Neural cell (in vitro differentiated cells): ENCODE data around the gene HINT2.

ENCODE experiments used
- EP300 ChIP-seq: fragments of 450-650 bp; conservative IDR thresholded peaks from 2 replicates; pipeline ENCODE4 v1.6.1; 2014; ENCODE audit warnings: antibody characterized with exemption, mild to moderate bottlenecking, moderate library complexity; ENCODE audit not compliant: poor library complexity, severe bottlenecking
- EZH2 ChIP-seq: fragments of 200-600, 300-800 bp; shearing (Covaris generic), sonication (generic); IDR thresholded peaks from 2 replicates; pipeline ENCODE4 v1.6.1; 2014; ENCODE audit warnings: antibody characterized with exemption, low read length, borderline replicate concordance, mild to moderate bottlenecking; ENCODE audit not compliant: insufficient read depth, poor library complexity, severe bottlenecking
- MXI1 ChIP-seq: fragments of 450-650 bp; conservative IDR thresholded peaks from 2 replicates; pipeline ENCODE4 v1.6.1; 2014; ENCODE audit warnings: antibody characterized with exemption, mild to moderate bottlenecking; ENCODE audit not compliant: poor library complexity, severe bottlenecking
- POLR2AphosphoS5 ChIP-seq: IDR thresholded peaks from 2 replicates; pipeline ENCODE4 v1.6.1; 2012
- RAD21 ChIP-seq: fragments of 450-650 bp; conservative IDR thresholded peaks from 2 replicates; pipeline ENCODE4 v1.6.1; 2014; ENCODE audit warnings: antibody characterized with exemption, mild to moderate bottlenecking, moderate library complexity
- SMC3 ChIP-seq: fragments of 450-650 bp; conservative IDR thresholded peaks from 2 replicates; pipeline ENCODE4 v1.6.1; 2014; ENCODE audit warnings: antibody characterized with exemption, mild to moderate bottlenecking, moderate library complexity; ENCODE audit not compliant: poor library complexity
- TAF1 ChIP-seq: IDR thresholded peaks from 2 replicates; pipeline ENCODE4 v1.6.1; 2012; ENCODE audit warnings: low read depth
- TF ChIP-seq, protein P1 (sequence below): fragments of 450-650 bp; IDR thresholded peaks from 2 replicates; pipeline ENCODE4 v1.5.1; 2014; ENCODE audit warnings: antibody characterized with exemption, mild to moderate bottlenecking, moderate library complexity; ENCODE audit not compliant: poor library complexity, severe bottlenecking
- TF ChIP-seq, protein P2 (sequence below): IDR thresholded peaks from 2 replicates; pipeline ENCODE4 v1.6.1; 2012; ENCODE audit warnings: borderline replicate concordance

DNA sequence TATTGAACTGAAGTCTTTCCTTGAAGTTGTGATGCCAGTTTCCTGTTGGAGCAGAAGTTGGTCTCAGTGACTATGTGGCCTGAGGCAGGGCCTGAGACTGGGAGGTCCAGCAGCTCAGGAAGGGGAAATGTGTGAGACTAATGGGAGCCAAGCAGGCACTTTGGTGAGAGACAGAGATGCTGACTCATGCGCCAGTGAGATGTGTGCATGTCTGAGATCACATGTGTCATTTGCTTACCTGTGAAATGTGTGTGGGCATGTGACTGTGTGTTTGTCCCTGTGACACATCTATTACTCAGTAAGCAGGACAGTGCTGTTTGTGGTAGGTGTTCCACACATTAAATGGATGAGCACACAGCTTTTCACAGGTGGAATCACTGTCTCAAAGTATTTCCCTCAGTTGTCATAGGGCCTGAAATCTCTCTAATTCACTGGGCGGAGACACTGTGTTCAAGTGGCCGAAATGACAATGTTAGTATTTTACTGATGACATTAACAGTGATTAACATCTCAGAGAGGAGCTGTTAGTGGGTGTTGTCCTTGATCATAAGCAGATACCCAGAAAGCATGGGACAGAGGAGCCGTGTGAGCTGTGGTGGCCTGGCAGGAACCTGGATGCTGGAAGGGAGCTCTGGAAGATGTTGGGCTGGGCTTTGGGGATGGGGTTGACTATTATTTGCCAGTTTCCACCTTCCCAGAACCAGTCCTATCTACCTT, 16.0 kb downstream of the HINT2 start:
- TF ChIP-seq, protein P1, sequence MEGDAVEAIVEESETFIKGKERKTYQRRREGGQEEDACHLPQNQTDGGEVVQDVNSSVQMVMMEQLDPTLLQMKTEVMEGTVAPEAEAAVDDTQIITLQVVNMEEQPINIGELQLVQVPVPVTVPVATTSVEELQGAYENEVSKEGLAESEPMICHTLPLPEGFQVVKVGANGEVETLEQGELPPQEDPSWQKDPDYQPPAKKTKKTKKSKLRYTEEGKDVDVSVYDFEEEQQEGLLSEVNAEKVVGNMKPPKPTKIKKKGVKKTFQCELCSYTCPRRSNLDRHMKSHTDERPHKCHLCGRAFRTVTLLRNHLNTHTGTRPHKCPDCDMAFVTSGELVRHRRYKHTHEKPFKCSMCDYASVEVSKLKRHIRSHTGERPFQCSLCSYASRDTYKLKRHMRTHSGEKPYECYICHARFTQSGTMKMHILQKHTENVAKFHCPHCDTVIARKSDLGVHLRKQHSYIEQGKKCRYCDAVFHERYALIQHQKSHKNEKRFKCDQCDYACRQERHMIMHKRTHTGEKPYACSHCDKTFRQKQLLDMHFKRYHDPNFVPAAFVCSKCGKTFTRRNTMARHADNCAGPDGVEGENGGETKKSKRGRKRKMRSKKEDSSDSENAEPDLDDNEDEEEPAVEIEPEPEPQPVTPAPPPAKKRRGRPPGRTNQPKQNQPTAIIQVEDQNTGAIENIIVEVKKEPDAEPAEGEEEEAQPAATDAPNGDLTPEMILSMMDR: no peak
- TF ChIP-seq EP300 (no peak), TAF1 (no peak), POLR2AphosphoS5 (no peak), MXI1 (no peak), EZH2 (no peak), RAD21 (no peak), SMC3 (no peak)
- TF ChIP-seq, protein P2, sequence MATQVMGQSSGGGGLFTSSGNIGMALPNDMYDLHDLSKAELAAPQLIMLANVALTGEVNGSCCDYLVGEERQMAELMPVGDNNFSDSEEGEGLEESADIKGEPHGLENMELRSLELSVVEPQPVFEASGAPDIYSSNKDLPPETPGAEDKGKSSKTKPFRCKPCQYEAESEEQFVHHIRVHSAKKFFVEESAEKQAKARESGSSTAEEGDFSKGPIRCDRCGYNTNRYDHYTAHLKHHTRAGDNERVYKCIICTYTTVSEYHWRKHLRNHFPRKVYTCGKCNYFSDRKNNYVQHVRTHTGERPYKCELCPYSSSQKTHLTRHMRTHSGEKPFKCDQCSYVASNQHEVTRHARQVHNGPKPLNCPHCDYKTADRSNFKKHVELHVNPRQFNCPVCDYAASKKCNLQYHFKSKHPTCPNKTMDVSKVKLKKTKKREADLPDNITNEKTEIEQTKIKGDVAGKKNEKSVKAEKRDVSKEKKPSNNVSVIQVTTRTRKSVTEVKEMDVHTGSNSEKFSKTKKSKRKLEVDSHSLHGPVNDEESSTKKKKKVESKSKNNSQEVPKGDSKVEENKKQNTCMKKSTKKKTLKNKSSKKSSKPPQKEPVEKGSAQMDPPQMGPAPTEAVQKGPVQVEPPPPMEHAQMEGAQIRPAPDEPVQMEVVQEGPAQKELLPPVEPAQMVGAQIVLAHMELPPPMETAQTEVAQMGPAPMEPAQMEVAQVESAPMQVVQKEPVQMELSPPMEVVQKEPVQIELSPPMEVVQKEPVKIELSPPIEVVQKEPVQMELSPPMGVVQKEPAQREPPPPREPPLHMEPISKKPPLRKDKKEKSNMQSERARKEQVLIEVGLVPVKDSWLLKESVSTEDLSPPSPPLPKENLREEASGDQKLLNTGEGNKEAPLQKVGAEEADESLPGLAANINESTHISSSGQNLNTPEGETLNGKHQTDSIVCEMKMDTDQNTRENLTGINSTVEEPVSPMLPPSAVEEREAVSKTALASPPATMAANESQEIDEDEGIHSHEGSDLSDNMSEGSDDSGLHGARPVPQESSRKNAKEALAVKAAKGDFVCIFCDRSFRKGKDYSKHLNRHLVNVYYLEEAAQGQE: no peak
